ENCODE measurements around the gene MLLT11. TPM values are rescaled to one million over a fixed set of nuclear protein-coding genes. Genes with fewer than 3 reads are reported as not detected.

MLLT11 gene, protein sequence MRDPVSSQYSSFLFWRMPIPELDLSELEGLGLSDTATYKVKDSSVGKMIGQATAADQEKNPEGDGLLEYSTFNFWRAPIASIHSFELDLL
- 5.3 and 8.3 TPM in 2 replicates for total RNA-seq (2014; rRNA removed; shearing (Covaris generic); ENCODE audit: low replicate concordance)

DNA sequence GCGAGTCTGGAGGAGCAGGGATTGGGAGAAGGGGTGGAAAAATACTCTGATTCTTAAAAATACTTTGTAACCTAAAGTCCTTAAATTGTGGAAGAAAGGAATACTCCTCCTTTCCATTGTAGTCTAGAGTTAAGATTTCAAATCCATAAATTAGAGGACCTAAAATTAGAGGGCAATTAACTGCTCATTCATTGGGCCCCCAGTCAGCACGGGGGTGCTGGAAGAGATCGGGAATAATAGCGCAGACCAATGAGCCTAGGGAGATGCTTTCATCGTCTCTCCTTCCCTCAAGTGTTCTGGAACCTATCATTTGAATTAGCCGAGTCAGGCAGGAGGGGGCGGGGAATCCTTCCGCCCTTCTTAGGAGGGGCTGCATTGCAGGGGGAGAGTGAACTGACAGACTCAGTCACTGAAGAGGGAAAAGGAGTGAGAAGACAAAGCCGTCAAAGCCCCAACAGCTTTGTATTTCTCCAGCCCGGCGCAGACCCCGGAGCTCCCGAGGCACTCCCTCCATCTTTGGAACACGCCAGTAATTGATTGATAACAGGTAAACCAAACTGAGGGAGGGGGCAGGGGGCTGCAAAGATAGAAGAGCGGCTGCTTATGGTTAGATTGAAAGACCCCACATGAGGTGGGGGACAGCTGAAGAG is at the start of gene MLLT11:
MLLT11 (plus strand) TSS at position 391 of the 650 bp plus-strand sequence. CDS start 6,828 bp downstream, outside the sequence.
- no peaks in the 10 kb centered on the region for H3K9me2 ChIP-seq (replicated peaks; ENCODE audit: insufficient read depth, low read length)
- H3K4me1 ChIP-seq (ENCODE audit: low read length), result peaks cover 51% of the 10 kb centered on the region
- DNase-seq, result peak; percentile 87
- H3K27me3 ChIP-seq (ENCODE audit: low read length), result no peaks in the 10 kb centered on the region
- H4K20me1 ChIP-seq (ENCODE audit: insufficient read depth, low read depth, low read length), result peaks cover 23% of the 10 kb centered on the region
- H3K9ac ChIP-seq (ENCODE audit: low read length), result peak within 1 kb of the TSS; percentile 88
- peak within 1 kb of the TSS; percentile 95 for H3K4me2 ChIP-seq (ENCODE audit: low read depth, low read length, poor library complexity, severe bottlenecking)
- H3K4me3 ChIP-seq (ENCODE audit: low read length), result peak within 1 kb of the TSS; percentile 80
- H3K36me3 ChIP-seq (ENCODE audit: insufficient read depth, low read length), result peaks cover 19% of the 10 kb centered on the region; the same call in 1 of the 2 replicates
- H3K9me3 ChIP-seq (ENCODE audit: low read length), result no peaks in the 10 kb centered on the region
- H3K79me2 ChIP-seq (ENCODE audit: low read length), result peaks cover 95% of the 10 kb centered on the region
- peak within 1 kb of the TSS; percentile 77 for H3K27ac ChIP-seq (ENCODE audit: low read length)
- H2AFZ ChIP-seq (ENCODE audit: low read length), result peak within 1 kb of the TSS; percentile 52

GRCh38 chr1:151011154-151011850 is 48.9 kb upstream of the MLLT11 start:
- H3K9ac ChIP-seq (ENCODE audit: low read length), result no peak overlapping the region

DNA sequence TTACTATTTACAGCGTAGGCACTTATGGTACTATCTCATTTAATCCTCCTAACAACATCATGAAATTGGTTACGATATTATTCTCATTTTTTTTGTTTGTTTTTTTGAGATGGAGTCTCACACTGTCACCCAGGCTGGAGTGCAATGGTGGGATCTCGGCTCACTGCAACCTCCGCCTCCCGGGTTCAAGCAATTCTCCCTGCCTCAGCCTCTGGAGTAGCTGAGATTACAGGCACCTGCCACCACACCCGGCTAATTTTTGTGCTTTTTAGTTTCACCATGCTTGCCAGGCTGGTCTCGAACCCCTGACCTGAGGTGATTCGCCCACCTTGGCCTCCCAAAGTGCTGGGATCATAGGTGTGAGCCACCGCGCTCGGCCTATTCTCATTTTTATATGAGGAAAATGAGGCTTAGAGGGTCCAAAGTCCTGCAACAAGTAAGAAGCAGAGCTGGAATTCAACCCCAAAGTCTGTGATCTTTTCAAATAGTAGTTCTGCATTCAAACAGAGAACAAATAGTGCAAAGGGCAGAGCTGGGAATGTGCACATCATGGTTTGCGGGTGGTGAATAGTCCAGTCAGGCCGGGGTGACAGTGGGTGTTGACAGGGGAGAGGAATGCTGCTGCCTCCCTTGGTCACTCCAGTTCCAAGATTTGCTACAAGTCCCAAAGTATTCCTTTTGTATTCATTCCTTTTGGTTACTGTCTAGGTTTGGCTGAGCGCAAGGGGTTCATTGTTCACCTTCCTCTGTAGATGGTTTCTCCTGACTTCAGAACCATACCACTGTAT is 47.3 kb upstream of the MLLT11 start:
- Histone ChIP-seq H3K9ac (ENCODE audit: low read length) (no peak overlapping the region), H4K20me1 (ENCODE audit: insufficient read depth, low read depth, low read length) (no peaks in the 10 kb centered on the region)
- no peak for DNase-seq

More at GRCh38 chr1:151011154-151011850, 48.9 kb upstream of the MLLT11 start:
- Histone ChIP-seq H3K9me2 (replicated peaks; ENCODE audit: insufficient read depth, low read length) (no peaks in the 10 kb centered on the region), H3K36me3 (ENCODE audit: insufficient read depth, low read length) (no peaks in the 10 kb centered on the region), H3K4me1 (ENCODE audit: low read length) (peaks cover 37% of the 10 kb centered on the region), H3K79me2 (ENCODE audit: low read length) (peaks cover 65% of the 10 kb centered on the region), H4K20me1 (ENCODE audit: insufficient read depth, low read depth, low read length) (no peaks in the 10 kb centered on the region), H3K4me3 (ENCODE audit: low read length) (no peak overlapping the region), H2AFZ (ENCODE audit: low read length) (no peak overlapping the region), H3K9me3 (ENCODE audit: low read length) (no peaks in the 10 kb centered on the region), H3K4me2 (ENCODE audit: low read depth, low read length, poor library complexity, severe bottlenecking) (no peak overlapping the region), H3K27me3 (ENCODE audit: low read length) (no peaks in the 10 kb centered on the region), H3K27ac (ENCODE audit: low read length) (no peak overlapping the region)
- DNase-seq, result no peak

DNA sequence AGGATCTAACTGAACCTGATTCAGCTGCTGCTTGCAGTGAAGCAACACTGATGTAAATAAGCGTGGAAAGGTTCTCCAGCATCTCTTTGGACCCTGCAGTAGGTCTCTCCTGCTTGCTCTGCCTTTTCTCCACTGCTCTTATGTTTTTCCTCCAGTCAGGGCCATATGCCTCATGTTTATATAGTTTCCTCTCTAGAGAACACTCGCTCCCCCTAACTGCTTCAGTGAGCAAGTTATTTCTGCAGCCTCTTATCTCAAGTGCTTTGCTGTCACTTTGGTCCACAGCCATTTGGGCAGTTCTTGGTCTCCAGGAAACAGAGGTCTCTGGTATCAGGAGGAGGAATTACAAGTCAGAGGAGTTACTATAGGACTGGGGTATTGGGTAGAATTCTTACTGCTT is 46.7 kb upstream of the MLLT11 start:
- Histone ChIP-seq H3K4me3 (ENCODE audit: low read length) (no peak overlapping the region), H3K27me3 (ENCODE audit: low read length) (no peaks in the 10 kb centered on the region), H3K27ac (ENCODE audit: low read length) (no peak overlapping the region), H3K36me3 (ENCODE audit: insufficient read depth, low read length) (no peaks in the 10 kb centered on the region), H3K4me2 (ENCODE audit: low read depth, low read length, poor library complexity, severe bottlenecking) (no peak overlapping the region), H3K4me1 (ENCODE audit: low read length) (peaks cover 23% of the 10 kb centered on the region), H3K9me2 (replicated peaks; ENCODE audit: insufficient read depth, low read length) (no peaks in the 10 kb centered on the region), H3K79me2 (ENCODE audit: low read length) (peaks cover 63% of the 10 kb centered on the region), H2AFZ (ENCODE audit: low read length) (no peak overlapping the region), H3K9ac (ENCODE audit: low read length) (no peak overlapping the region), H4K20me1 (ENCODE audit: insufficient read depth, low read depth, low read length) (no peaks in the 10 kb centered on the region), H3K9me3 (ENCODE audit: low read length) (no peaks in the 10 kb centered on the region)
- no peak for DNase-seq

More for the DNA sequence above, 47.3 kb upstream of the MLLT11 start:
- H3K4me2 ChIP-seq (ENCODE audit: low read depth, low read length, poor library complexity, severe bottlenecking), result no peak overlapping the region
- H3K9me2 ChIP-seq (replicated peaks; ENCODE audit: insufficient read depth, low read length), result no peaks in the 10 kb centered on the region
- H3K27me3 ChIP-seq (ENCODE audit: low read length), result no peaks in the 10 kb centered on the region
- peaks cover 65% of the 10 kb centered on the region for H3K79me2 ChIP-seq (ENCODE audit: low read length)
- H3K36me3 ChIP-seq (ENCODE audit: insufficient read depth, low read length), result no peaks in the 10 kb centered on the region
- no peak overlapping the region for H2AFZ ChIP-seq (ENCODE audit: low read length)
- no peak overlapping the region for H3K4me3 ChIP-seq (ENCODE audit: low read length)
- no peaks in the 10 kb centered on the region for H3K9me3 ChIP-seq (ENCODE audit: low read length)
- H3K27ac ChIP-seq (ENCODE audit: low read length), result no peak overlapping the region
- H3K4me1 ChIP-seq (ENCODE audit: low read length), result peaks cover 25% of the 10 kb centered on the region

DNA sequence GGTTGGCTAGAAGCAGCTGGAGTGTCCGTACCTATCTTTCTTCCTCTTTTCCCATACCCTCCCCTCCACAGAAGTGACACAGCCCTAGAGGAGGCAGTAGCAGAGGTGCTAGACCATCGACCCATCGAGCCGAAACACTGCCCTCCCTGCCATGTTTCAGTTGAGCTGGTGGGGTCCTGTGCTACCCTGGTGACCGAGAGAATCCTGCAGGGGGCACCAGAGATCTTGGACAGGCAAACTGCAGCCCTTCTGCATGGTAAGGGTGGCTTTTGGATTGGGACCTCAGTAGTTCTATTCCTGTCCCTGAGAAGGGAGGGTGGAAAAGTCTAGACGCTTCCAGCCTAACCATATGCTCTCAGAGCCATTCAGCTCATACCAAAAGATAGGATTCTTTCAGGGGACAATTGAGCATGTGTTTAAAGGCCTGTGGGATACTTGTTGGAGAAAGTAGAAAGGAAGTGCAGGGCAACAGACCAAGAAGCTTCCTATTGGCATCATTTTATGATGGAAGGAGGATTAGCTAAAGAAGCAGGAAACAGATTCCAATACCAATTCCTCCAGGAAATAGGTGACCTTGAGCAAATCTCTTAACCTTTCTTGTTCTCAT is 35.6 kb upstream of the MLLT11 start:
- no peak overlapping the region for H3K4me3 ChIP-seq (ENCODE audit: low read length)
- H3K4me2 ChIP-seq (ENCODE audit: low read depth, low read length, poor library complexity, severe bottlenecking), result no peak overlapping the region
- no peaks in the 10 kb centered on the region for H3K27me3 ChIP-seq (ENCODE audit: low read length)
- H3K4me1 ChIP-seq (ENCODE audit: low read length), result no peaks in the 10 kb centered on the region
- no peak overlapping the region for H3K27ac ChIP-seq (ENCODE audit: low read length)
- no peak overlapping the region for H3K9ac ChIP-seq (ENCODE audit: low read length)
- no peaks in the 10 kb centered on the region for H4K20me1 ChIP-seq (ENCODE audit: insufficient read depth, low read depth, low read length)
- H3K79me2 ChIP-seq (ENCODE audit: low read length), result no peaks in the 10 kb centered on the region
- no peaks in the 10 kb centered on the region for H3K9me2 ChIP-seq (replicated peaks; ENCODE audit: insufficient read depth, low read length)
- no peak overlapping the region for H2AFZ ChIP-seq (ENCODE audit: low read length)
- H3K36me3 ChIP-seq (ENCODE audit: insufficient read depth, low read length), result peaks cover 13% of the 10 kb centered on the region; the same call in 1 of the 2 replicates
- DNase-seq, result peak; percentile 92
- no peaks in the 10 kb centered on the region for H3K9me3 ChIP-seq (ENCODE audit: low read length)

GRCh38 chr1:151026460-151026859 is 33.7 kb upstream of the MLLT11 start:
- no peak overlapping the region for H3K4me2 ChIP-seq (ENCODE audit: low read depth, low read length, poor library complexity, severe bottlenecking)
- no peaks in the 10 kb centered on the region for H3K9me3 ChIP-seq (ENCODE audit: low read length)
- no peak overlapping the region for H2AFZ ChIP-seq (ENCODE audit: low read length)
- H3K4me1 ChIP-seq (ENCODE audit: low read length), result no peaks in the 10 kb centered on the region
- no peaks in the 10 kb centered on the region for H3K9me2 ChIP-seq (replicated peaks; ENCODE audit: insufficient read depth, low read length)
- peaks cover 16% of the 10 kb centered on the region for H3K36me3 ChIP-seq (ENCODE audit: insufficient read depth, low read length)
- no peak overlapping the region for H3K27ac ChIP-seq (ENCODE audit: low read length)
- DNase-seq, result no peak
- no peaks in the 10 kb centered on the region for H3K27me3 ChIP-seq (ENCODE audit: low read length)
- H3K9ac ChIP-seq (ENCODE audit: low read length), result no peak overlapping the region
- no peaks in the 10 kb centered on the region for H4K20me1 ChIP-seq (ENCODE audit: insufficient read depth, low read depth, low read length)
- H3K4me3 ChIP-seq (ENCODE audit: low read length), result no peak overlapping the region
- H3K79me2 ChIP-seq (ENCODE audit: low read length), result no peaks in the 10 kb centered on the region

DNA sequence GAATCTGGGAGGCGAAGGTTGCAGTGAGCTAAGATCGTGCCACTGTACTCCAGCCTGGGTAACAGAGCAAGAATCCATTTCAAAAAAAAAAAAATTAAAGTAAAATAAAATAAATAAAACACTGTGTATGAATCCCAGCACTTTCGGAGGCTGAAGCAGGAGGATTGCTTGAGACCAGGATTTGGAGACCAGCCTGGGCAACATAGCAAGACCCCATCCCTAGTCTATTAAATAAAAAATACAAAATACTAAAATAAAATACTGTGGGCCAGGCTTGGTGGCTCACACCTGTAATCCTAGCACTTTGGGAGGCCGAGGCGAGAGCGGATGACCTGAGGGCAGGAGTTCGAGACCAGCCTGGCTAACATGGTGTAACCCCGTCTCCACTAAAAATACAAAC is 28.0 kb upstream of the MLLT11 start:
- no peak overlapping the region for H3K27ac ChIP-seq (ENCODE audit: low read length)
- no peak overlapping the region for H2AFZ ChIP-seq (ENCODE audit: low read length)
- no peak overlapping the region for H3K4me3 ChIP-seq (ENCODE audit: low read length)
- H3K27me3 ChIP-seq (ENCODE audit: low read length), result no peaks in the 10 kb centered on the region
- H3K36me3 ChIP-seq (ENCODE audit: insufficient read depth, low read length), result peaks cover 8% of the 10 kb centered on the region
- H4K20me1 ChIP-seq (ENCODE audit: insufficient read depth, low read depth, low read length), result no peaks in the 10 kb centered on the region
- H3K9me3 ChIP-seq (ENCODE audit: low read length), result no peaks in the 10 kb centered on the region
- no peak for DNase-seq
- no peaks in the 10 kb centered on the region for H3K79me2 ChIP-seq (ENCODE audit: low read length)
- H3K9me2 ChIP-seq (replicated peaks; ENCODE audit: insufficient read depth, low read length), result no peaks in the 10 kb centered on the region
- H3K4me1 ChIP-seq (ENCODE audit: low read length), result no peaks in the 10 kb centered on the region
- no peak overlapping the region for H3K4me2 ChIP-seq (ENCODE audit: low read depth, low read length, poor library complexity, severe bottlenecking)
- no peak overlapping the region for H3K9ac ChIP-seq (ENCODE audit: low read length)
